ENCODE data around the gene GPATCH11. TPM values are rescaled to one million over a fixed set of nuclear protein-coding genes. Genes with fewer than 3 reads are reported as not detected.

GPATCH11 gene
- 4.1 and 5.3 TPM in 2 replicates for total RNA-seq

DNA sequence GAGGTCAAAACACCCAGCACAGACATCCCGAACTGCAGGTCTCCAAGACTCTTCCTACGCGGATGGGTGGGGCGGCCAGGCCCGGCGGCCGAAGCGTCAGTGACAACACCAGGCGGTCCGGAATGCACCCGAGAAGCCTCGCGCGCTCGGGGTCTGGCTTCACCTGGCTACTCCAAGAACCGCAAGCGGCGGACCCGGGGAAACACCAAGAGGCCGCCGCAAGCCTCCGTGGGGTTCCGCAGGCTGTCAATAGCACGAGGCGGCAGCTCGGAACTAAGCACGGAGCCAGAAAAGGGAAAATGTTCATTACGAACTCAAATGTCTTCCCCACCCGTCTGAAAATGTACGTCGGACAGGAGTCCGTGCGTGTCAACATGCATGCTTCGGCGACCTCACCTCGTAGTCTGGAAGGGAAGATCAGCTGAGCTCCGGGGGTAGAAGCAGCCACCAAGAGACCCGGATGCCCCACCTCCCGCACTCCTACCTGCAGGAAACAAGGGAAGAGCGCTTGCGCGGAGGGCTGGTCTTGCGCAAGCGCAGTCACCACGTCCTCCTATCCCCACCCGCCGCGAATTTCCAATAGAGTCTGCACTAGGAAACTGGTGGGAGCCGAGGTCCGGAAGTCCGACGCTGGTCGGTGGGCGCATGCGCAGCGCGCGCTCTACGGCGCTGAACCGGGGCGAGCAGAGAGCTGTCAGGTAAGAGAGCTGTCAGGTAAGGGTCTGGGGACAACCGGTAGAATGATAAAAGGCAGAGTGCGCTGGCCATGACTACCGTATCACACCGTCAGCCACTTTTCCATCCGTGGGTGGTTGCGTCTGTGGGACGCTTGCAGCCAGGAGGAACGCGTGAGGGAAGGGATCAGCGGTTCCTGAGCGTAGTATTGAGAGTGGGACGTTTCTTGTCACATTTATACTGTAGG is at the start of gene GPATCH11, which contains the start of gene HEATR5B:
Gene GPATCH11, plus strand, starts transcription at position 646 of the 922 bp plus-strand sequence. CDS start 3,864 bp downstream, outside the sequence.
Gene HEATR5B, minus strand, starts transcription at position 500 of the 922 bp plus-strand sequence. CDS start 958 bp downstream, outside the sequence.

Other genes with a start within 250 kb of the GPATCH11 start
- 10.5 and 12.2 TPM in 2 replicates for gene STRN, start 118.0 kb upstream of the GPATCH11 start, total RNA-seq
- gene HEATR5B, start 146 bp upstream of the GPATCH11 start, total RNA-seq, result 14.4 and 17.0 TPM in 2 replicates
- gene EIF2AK2, start 72.5 kb downstream of the GPATCH11 start, total RNA-seq, result 19.3 and 22.7 TPM in 2 replicates
- gene SULT6B1, start 104.2 kb downstream of the GPATCH11 start, total RNA-seq, result not detected in 2 replicates
- gene CEBPZOS, start 112.0 kb downstream of the GPATCH11 start, total RNA-seq, result 9.1 and 9.4 TPM in 2 replicates
- 40.1 and 56.1 TPM in 2 replicates for gene CEBPZ, start 147.1 kb downstream of the GPATCH11 start, total RNA-seq
- gene NDUFAF7, start 147.1 kb downstream of the GPATCH11 start, total RNA-seq, result 13.7 and 13.9 TPM in 2 replicates
- gene PRKD3, start 240.3 kb downstream of the GPATCH11 start, total RNA-seq, result 47.9 and 50.1 TPM in 2 replicates

Data from smooth muscle cell of bladder (primary cell).